IPS-18a (cell line): ENCODE measurements around the gene SPTAN1.
"Not testable (repeated sequence)": the region's sequence is repeated elsewhere in the genome, so short reads cannot be mapped to it uniquely, and the experiment has no call there.

Experiments used
- H3K27ac ChIP-seq: one replicate; pipeline ENCODE4 v1.5.1; 2013; ENCODE audit warnings: low read length
- H3K27me3 ChIP-seq: one replicate; pipeline ENCODE4 v1.6.1; 2013; ENCODE audit warnings: mild to moderate bottlenecking, low read length; ENCODE audit not compliant: control insufficient read depth, insufficient read depth
- H3K36me3 ChIP-seq: one replicate; pipeline ENCODE4 v1.6.1; 2013; ENCODE audit warnings: low read depth, low read length; ENCODE audit not compliant: control insufficient read depth
- H3K4me1 ChIP-seq: one replicate; pipeline ENCODE4 v1.6.1; 2013; ENCODE audit warnings: low read depth, low read length; ENCODE audit not compliant: control insufficient read depth
- H3K4me3 ChIP-seq: one replicate; pipeline ENCODE4 v1.5.1; 2013; ENCODE audit warnings: low read length
- H3K9ac ChIP-seq: one replicate; pipeline ENCODE4 v1.6.1; 2013; ENCODE audit warnings: mild to moderate bottlenecking, low read length, moderate library complexity
- H3K9me3 ChIP-seq: one replicate; pipeline ENCODE4 v1.6.1; 2013; ENCODE audit warnings: low read depth, low read length; ENCODE audit not compliant: control insufficient read depth

SPTAN1 gene

DNA sequence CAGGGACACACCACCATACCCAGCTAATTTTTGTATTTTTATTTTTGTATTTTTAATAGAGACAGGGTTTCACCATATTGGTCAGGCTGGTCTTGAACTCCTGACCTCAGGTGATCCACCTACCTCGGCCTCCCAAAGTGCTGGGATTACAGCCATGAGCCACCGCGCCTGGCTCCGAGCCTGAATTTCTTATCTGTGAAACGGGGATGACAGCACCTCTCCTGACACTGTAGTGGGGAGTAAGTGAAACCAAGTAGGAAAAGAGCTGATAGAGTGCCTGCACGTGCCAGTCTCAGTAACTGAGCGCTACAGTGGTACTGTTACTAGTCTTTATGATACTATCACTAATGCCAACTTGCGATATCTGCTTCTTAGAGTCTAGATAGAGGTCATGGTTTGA, 32.8 kb downstream of the SPTAN1 start:
- H3K27ac ChIP-seq, H3K27me3 ChIP-seq, H3K4me3 ChIP-seq, H3K4me1 ChIP-seq, H3K9ac ChIP-seq, H3K9me3 ChIP-seq: not testable (repeated sequence)
- peaks cover 84% of the 10 kb centered on the region for H3K36me3 ChIP-seq

DNA sequence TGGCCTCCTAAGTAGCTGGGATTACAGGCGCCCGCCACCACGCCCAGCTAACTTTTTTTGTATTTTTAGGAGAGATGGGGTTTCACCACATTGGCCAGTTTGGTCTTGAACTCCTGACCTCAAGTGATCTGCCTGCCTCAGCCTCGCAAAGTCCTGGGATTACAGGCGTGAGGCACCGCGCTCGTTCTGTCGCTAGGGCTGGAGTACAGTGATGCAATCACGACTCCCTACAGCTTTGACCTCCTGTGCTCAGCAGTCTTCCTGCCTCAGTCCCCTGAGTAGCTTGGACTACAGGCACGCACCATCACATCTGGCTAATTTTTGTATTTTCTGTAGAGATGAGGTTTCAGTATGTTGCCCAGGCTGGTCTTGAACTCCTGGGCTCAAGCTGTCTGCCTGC, 34.5 kb downstream of the SPTAN1 start:
- not testable (repeated sequence) for H3K4me3 ChIP-seq, H3K9ac ChIP-seq, H3K27me3 ChIP-seq, H3K9me3 ChIP-seq, H3K4me1 ChIP-seq, H3K27ac ChIP-seq
- H3K36me3 ChIP-seq: peaks cover 83% of the 10 kb centered on the region

DNA sequence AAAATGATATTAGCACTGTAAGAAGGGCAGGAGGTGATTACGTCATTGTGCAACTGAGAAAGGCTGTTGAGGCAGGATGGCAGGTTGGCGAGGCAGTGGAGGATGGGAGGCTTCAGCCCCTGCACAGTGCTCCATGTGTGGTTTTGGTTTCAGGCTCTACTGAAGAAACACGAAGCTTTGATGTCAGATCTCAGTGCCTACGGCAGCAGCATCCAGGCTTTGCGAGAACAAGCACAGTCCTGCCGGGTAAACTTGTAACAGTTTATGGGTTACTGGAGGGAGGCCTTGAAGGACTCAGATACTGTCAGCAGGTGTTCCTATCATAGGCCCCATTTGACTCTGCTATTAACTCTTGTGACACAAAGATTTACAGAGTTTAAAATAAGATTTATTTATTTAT, 35.1 kb downstream of the SPTAN1 start:
- Histone ChIP-seq H3K36me3 (peaks cover 80% of the 10 kb centered on the region), H3K27ac (no peak overlapping the region), H3K9me3 (no peaks in the 10 kb centered on the region), H3K9ac (no peak overlapping the region), H3K27me3 (no peaks in the 10 kb centered on the region), H3K4me3 (no peak overlapping the region), H3K4me1 (no peaks in the 10 kb centered on the region)

DNA sequence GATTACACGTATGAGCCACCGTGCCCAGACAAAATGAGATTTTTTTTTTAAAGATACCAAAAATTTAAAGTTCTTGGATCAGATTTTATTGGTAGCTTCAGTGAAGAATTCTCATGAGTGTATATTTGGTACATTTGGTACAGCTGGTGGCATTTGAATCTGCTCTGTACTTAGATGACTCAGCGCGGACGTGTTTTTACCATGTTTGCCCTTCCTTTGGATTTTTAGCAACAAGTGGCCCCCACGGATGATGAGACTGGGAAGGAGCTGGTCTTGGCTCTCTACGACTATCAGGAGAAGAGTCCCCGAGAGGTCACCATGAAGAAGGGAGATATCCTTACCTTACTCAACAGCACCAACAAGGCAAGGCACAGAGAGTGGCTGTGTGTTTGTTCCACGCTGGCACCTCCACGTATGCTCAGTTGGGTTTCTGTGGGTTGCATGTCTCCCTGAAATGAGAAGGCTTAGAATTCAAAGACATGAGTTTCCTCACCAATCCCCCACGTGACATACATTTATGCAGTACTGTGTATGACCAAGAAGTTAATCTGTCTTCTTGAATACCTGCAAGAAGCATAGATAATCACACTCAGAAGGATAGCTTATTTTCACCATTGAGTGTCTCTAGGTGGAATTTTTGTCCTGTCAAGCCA, 36.3 kb downstream of the SPTAN1 start:
- H3K27me3 ChIP-seq: no peaks in the 10 kb centered on the region
- H3K36me3 ChIP-seq: peaks cover 79% of the 10 kb centered on the region
- H3K4me1 ChIP-seq: no peaks in the 10 kb centered on the region
- no peaks in the 10 kb centered on the region for H3K9me3 ChIP-seq
- no peak overlapping the region for H3K9ac ChIP-seq
- no peak overlapping the region for H3K4me3 ChIP-seq
- H3K27ac ChIP-seq: no peak overlapping the region

DNA sequence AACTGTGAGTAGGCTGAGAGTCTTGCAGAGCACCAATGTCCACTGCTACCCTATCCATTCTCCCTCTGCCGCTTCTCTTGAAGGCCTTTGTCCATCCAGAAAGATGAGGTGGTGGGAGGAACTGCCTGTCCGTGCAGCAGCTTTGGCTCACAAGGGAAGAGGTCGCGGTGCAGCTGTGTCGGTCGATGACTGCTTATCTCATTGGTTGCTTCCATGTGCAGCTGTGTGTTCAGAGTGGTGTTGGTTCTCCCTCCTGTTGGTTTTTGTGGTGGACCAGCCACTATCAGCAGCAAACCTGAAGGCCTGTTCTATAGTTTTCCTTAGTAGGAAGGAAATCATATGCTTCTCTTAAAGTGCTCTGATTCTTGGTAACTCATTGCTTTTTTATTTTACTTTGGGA, 40.7 kb downstream of the SPTAN1 start:
- Histone ChIP-seq H3K4me1 (no peaks in the 10 kb centered on the region), H3K27ac (no peak overlapping the region), H3K27me3 (no peaks in the 10 kb centered on the region), H3K9me3 (no peaks in the 10 kb centered on the region), H3K36me3 (peaks cover 73% of the 10 kb centered on the region), H3K4me3 (no peak overlapping the region), H3K9ac (no peak overlapping the region)

DNA sequence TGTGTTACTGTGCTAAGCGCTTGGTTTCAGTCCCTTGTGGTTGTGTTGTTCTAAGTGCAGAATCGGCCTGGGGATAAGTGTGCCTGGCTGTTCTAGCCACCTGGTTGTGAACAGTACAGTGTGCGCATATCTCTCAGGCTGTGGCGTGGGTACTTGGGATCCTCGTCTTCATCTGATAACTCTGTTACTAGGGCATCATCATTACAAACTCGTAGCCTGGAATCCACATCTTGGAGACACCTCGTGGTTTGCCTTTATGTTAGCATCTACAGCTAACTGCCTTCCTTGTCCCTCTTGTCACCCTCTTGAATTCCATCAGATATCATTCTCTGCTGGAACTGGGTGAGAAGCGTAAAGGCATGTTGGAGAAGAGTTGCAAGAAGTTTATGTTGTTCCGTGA, 41.5 kb downstream of the SPTAN1 start:
- peaks cover 75% of the 10 kb centered on the region for H3K36me3 ChIP-seq
- no peaks in the 10 kb centered on the region for H3K9me3 ChIP-seq
- H3K27ac ChIP-seq: no peak overlapping the region
- no peak overlapping the region for H3K9ac ChIP-seq
- no peak overlapping the region for H3K4me3 ChIP-seq
- H3K27me3 ChIP-seq: no peaks in the 10 kb centered on the region
- no peaks in the 10 kb centered on the region for H3K4me1 ChIP-seq

DNA sequence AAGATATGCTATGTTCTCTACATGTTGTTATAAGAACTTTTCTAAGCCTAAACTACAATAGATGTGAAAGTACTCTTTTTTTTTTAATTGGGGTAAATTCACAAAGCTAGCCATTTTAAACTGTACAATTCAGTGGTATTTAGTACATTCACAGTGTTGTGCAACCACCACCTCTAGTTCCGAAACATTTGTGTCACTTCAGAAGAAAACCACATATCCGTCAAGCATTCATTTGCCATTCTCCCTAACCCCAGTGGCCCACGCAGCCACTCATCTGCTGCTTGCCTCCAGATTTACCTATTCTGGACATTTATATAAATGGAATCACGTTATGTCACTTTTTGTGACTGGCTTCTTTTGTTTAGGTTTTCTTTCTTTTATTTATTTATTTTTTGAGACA, 43.1 kb downstream of the SPTAN1 start:
- H3K36me3 ChIP-seq: peaks cover 81% of the 10 kb centered on the region
- no peaks in the 10 kb centered on the region for H3K9me3 ChIP-seq
- no peak overlapping the region for H3K9ac ChIP-seq
- H3K4me1 ChIP-seq: no peaks in the 10 kb centered on the region
- H3K27ac ChIP-seq: no peak overlapping the region
- no peaks in the 10 kb centered on the region for H3K27me3 ChIP-seq
- no peak overlapping the region for H3K4me3 ChIP-seq

DNA sequence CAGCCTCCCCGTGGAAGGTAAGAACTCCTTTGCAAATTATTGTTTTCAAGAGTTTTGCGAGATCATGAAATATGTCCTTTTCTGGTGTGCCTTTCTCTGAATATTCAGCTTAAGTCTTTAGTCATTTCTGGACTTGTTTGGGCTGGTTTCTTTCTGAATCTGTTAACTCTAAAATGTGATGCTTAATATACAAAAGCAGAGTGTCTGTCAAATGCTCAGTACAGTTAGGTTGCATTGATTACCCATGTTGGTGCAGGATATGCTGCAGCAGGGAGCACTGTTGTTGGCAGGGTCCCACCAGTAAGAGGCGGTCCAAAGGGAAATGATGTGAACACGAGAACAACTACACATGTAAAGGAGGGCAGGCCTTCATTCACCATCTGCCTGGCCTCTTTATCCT, 47.7 kb downstream of the SPTAN1 start:
- H3K36me3 ChIP-seq: peaks cover 71% of the 10 kb centered on the region

DNA sequence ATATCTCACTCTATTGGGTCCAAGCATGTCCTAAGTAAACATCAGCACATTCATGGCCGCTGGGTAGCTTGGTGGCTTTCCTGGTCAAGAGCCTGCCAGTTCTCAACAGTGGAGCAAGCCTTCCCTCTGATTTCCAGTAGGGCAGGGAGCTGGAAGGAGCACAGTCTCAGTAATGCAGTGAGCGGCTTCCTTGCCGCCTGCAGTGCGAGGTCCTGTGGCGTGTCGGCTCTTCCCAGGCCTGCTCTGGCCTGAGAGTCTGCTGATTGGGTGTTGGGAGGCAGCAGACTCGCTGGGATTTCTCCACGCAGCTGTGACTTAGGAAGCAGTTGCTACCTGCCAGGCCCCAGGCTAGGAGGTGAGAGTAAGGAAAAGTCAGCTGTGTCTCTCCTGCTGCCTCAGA, 51.3 kb downstream of the SPTAN1 start:
- Histone ChIP-seq H3K27me3 (no peaks in the 10 kb centered on the region), H3K9me3 (no peaks in the 10 kb centered on the region), H3K4me3 (no peak overlapping the region), H3K27ac (no peak overlapping the region), H3K4me1 (no peaks in the 10 kb centered on the region), H3K9ac (no peak overlapping the region), H3K36me3 (peaks cover 71% of the 10 kb centered on the region)

More for the DNA sequence above, 47.7 kb downstream of the SPTAN1 start:
- Histone ChIP-seq H3K9ac (no peak overlapping the region), H3K4me1 (no peaks in the 10 kb centered on the region), H3K27me3 (no peaks in the 10 kb centered on the region), H3K9me3 (no peaks in the 10 kb centered on the region), H3K4me3 (no peak overlapping the region), H3K27ac (no peak overlapping the region)

DNA sequence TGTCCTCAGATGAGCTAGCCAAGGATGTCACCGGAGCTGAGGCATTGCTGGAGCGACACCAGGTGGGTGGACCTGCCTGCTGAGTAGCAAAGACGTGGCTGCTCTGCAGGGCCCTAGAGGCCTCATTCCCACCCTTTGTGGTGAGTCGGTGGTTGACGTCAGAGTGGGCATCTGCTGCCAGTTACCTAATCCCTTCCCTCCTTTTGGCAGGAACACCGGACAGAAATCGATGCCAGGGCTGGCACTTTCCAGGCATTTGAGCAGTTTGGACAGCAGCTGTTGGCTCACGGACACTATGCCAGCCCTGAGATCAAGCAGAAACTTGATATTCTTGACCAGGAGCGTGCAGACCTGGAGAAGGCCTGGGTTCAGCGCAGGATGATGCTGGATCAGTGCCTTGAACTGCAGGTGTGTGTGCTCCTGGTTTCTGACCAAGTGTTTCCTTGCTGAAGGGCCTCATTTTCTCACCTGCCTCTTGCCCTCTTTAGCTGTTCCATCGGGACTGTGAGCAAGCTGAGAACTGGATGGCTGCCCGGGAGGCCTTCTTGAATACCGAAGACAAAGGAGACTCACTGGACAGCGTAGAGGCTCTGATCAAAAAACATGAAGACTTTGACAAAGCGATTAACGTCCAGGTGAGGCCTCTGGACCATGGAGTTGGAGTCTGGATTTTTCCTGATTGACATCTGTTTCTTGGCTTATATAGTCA, 55.4 kb downstream of the SPTAN1 start:
- Histone ChIP-seq H3K36me3 (peaks cover 87% of the 10 kb centered on the region), H3K27me3 (no peaks in the 10 kb centered on the region), H3K27ac (no peak overlapping the region), H3K4me3 (no peak overlapping the region), H3K9me3 (no peaks in the 10 kb centered on the region), H3K4me1 (no peaks in the 10 kb centered on the region), H3K9ac (no peak overlapping the region)

DNA sequence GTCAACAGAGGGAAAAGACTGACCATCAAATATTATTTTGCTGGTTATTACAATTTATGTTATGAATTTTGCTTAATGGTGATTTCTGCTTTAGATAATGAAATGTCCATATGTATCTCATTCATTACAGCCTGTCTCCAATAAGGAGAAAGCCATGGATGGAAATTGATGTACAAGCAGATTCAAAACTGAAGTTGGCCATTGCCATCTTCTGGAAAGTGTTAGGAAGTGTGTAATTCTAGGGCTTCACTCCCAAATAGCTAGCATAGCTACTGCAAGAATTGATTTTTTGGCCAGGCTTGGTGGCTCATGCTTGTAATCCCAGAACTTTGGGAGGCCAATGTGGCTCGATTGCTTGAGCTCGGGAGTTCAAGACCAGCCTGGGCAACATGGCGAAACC, 58.5 kb downstream of the SPTAN1 start:
- H3K4me3 ChIP-seq: no peak overlapping the region
- peaks cover 93% of the 10 kb centered on the region for H3K36me3 ChIP-seq
- H3K27ac ChIP-seq: no peak overlapping the region
- no peak overlapping the region for H3K9ac ChIP-seq
- H3K27me3 ChIP-seq: no peaks in the 10 kb centered on the region
- H3K9me3 ChIP-seq: no peaks in the 10 kb centered on the region
- H3K4me1 ChIP-seq: no peaks in the 10 kb centered on the region
